ENCODE results near the gene RNF224.

GRCh38 chr9:137180491-137180890, 46.8 kb upstream of the RNF224 start:
- TF ChIP-seq CTCF (IDR thresholded peaks at IDR 0.05) (no peak), POLR2A (IDR thresholded peaks at IDR 0.05) (no peak)
